NCI-H526 treated with DMSO at 0.1 percent for 48 hours (cell line): ENCODE results near the gene TTC21A.
A peak's percentile ranks its signal among the peaks of the same experiment; 100 is the strongest.
"Not testable (repeated sequence)": the region's sequence is repeated elsewhere in the genome, so short reads cannot be mapped to it uniquely, and the experiment has no call there.

Source experiments
- DNase-seq: peaks from one replicate; lab custom pipeline; 2025; lab: John Stamatoyannopoulos, UW

The TTC21A gene, protein sequence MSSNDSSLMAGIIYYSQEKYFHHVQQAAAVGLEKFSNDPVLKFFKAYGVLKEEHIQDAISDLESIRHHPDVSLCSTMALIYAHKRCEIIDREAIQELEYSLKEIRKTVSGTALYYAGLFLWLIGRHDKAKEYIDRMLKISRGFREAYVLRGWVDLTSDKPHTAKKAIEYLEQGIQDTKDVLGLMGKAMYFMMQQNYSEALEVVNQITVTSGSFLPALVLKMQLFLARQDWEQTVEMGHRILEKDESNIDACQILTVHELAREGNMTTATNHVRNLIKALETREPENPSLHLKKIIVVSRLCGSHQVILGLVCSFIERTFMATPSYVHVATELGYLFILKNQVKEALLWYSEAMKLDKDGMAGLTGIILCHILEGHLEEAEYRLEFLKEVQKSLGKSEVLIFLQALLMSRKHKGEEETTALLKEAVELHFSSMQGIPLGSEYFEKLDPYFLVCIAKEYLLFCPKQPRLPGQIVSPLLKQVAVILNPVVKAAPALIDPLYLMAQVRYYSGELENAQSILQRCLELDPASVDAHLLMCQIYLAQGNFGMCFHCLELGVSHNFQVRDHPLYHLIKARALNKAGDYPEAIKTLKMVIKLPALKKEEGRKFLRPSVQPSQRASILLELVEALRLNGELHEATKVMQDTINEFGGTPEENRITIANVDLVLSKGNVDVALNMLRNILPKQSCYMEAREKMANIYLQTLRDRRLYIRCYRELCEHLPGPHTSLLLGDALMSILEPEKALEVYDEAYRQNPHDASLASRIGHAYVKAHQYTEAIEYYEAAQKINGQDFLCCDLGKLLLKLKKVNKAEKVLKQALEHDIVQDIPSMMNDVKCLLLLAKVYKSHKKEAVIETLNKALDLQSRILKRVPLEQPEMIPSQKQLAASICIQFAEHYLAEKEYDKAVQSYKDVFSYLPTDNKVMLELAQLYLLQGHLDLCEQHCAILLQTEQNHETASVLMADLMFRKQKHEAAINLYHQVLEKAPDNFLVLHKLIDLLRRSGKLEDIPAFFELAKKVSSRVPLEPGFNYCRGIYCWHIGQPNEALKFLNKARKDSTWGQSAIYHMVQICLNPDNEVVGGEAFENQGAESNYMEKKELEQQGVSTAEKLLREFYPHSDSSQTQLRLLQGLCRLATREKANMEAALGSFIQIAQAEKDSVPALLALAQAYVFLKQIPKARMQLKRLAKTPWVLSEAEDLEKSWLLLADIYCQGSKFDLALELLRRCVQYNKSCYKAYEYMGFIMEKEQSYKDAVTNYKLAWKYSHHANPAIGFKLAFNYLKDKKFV (N-terminal part only)

GRCh38 chr3:39107388-39108199 lies at the start of gene TTC21A, which contains the start of gene GORASP1:
TSS of gene TTC21A (plus strand) at chr3:39107680. CDS start at chr3:39107838, 158 bp downstream.
TSS of gene GORASP1 (minus strand) at chr3:39107627. CDS start at chr3:39107541, 86 bp downstream.
- peak; percentile 66 for DNase-seq

- not testable (repeated sequence) for DNase-seq
These were observed 46.3 kb upstream of the TTC21A start for GRCh38 chr3:39061228-39061627.

GRCh38 chr3:39062180-39062579 lies 45.3 kb upstream of the TTC21A start:
- no peak for DNase-seq

DNA sequence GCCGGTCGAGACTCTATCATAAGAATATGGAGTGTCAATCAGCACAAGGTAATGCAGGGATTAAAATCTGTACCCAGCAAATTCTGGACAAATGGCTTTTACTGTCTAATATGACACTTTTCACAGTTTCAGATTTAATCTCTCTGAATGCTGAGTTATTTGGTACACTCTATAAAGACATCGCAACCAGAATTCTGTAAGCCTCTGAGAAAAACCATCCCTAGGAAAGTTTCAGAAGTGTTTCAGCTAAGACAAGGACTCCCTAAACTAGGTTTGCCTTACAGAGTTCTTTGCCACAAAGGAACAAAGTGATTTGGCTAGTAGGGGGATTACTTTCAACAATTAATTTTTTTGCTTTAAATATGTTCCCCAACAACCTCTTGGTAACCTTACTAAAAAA lies 44.3 kb upstream of the TTC21A start:
- DNase-seq = no peak

DNA sequence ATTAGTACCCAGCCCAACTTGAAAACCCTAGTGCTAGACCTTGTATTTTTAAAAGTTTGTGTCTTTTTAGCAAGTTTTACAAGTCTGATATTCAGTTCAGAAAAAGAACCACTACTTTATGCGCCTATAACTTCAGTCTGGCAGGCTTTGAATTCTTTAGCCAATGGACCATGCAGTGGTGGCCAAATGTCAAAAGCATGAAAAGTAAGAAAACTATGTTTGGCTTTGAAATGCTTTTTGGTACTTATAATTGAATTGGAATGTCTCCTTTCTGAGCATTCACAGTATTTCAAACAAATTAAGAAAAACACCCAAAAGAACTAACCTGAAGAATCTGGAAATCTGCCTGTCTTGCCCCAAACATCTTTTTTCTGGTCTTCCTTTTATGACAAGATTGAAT lies 42.8 kb upstream of the TTC21A start:
- no peak for DNase-seq

GRCh38 chr3:39065197-39065596 lies 42.3 kb upstream of the TTC21A start:
- peak; percentile 35 for DNase-seq

DNA sequence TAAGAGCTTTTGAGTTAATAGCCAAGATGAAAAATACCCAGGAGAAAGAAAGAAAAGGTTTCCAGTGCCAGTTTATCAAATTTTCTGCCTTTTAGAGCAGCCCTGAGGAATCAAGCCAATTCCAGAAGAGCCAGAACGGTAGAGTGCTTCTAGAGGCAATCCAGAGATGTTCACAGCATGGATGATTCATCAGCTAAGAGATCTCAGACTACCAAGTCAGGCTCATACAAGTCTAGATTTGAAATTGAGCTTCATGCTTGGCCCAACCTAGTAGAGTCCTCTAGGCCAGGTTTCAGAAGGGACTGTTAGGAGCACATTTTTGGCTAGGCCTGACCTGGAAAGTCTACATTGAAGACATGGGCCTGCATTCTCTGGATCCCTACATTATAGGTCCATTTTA lies 40.2 kb upstream of the TTC21A start:
- DNase-seq = no peak

GRCh38 chr3:39068556-39068955 lies 38.9 kb upstream of the TTC21A start:
- peak; percentile 1 for DNase-seq

GRCh38 chr3:39075910-39076309 lies 31.6 kb upstream of the TTC21A start:
- no peak for DNase-seq

DNA sequence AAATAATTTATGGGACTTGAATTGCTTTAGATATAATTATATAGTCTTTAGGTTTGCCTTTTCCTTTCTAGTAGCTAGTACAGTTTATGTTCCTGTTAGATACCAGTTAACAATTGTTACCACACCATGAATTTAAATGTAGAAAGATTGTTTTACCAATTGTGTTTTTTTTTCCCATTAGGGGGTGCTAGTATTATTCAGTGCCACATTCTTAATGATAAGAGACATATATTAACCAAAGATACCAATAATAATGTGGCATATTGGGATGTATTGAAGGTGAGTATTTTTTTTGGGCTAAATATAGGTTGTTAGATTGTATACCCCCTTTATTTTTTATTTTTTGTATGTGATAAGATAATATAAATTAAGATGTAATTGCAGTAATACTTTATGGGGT lies 27.9 kb upstream of the TTC21A start:
- no peak for DNase-seq

DNA sequence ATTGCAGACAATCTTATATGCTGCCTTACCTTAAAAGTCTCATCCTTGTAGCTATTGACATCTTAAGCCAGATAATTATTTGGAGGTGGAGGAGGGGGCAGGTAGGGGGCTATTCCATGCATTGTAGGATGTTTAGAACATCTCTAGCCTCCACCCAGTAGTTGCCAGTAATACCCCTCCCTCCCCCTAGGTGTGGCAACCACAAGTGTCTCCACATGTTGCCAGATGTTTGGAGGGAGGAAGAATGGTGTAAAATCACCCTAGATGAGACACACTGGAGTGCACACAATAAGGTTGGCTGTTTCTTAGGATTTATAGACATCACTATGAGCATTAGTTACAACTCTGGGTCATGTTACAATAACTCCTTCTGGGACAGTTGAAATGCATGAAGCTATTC lies 27.5 kb upstream of the TTC21A start:
- DNase-seq = no peak

- no peak for DNase-seq
These were observed 24.7 kb upstream of the TTC21A start for GRCh38 chr3:39082666-39083313.

DNA sequence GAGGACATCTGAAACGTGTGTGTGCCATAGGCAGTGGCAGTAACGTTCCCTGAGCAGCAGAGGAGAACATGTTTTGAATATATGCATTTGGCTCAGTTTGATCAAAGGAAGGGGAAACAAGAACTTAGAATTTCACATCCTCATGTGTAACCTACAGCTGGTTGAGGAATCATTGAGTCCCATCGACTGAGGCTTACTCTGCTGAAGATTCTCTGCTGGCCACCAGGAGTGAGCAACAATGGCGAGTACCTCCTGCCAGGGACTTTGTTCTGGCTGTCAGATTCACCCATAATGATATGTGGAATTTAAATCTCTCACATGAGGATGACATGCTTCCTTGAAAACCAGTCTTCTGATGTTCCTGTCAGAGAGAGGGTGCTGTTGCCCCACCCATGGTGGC lies 21.3 kb upstream of the TTC21A start:
- DNase-seq = no peak

GRCh38 chr3:39088456-39088855 lies 19.0 kb upstream of the TTC21A start:
- DNase-seq = no peak

GRCh38 chr3:39088889-39089288 lies 18.6 kb upstream of the TTC21A start:
- DNase-seq = no peak

DNA sequence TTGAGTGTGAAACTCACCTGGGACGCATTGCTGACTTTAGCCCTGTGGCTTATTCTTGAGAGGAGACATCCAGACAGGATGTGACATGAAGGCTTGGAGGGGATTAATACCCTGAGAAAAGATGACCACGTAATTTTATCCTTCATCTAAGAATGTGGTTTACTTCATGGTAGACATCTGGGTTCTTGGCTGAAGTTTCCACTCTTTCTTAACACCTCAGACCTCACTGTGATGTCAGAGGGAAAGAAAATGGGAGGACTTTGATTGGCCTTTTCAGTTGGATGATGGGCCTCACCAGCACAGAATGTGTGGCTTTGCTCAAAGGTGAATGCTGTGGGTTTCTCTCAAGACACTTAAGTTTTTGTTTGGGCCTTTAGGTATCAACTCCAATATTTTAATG lies 16.6 kb upstream of the TTC21A start:
- DNase-seq = no peak

DNA sequence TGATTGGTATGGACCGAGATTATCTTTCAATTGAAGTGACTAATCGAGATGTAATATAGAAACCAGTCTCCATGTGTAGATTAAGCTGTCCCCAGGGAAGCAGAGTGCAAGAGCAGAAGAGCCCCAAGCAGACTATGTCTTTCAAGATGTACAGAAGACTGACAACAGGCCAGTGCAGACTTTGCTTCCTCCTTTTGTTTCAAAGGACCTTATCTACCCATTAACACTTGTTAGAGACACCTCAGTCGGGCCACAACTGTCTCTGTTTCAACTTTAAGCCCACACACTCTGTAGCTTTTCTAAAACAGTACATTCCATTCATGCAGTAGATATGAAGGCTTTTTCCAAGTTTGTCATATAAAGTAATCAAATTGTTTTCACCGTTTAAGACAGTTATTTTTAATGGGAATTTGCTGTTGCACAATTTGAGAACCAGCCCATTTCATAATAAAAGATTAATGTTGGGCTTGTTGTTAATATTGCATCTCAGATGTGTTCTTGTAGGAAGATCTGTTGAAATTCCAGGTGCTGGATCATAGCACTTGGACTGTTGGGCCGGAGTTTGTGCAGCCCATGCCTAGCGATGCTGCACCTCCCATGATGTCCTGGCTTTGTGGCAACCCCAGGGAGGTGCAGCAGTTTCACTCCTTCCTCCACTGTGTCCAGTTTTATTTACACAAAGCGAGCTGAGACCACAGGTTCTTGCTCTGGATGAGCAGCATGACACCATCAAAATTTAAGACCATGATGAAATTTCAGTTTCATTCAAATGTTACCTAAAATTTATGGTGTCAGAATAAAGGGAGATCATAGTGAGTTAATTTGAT lies 12.4 kb upstream of the TTC21A start:
- DNase-seq = no peak

DNA sequence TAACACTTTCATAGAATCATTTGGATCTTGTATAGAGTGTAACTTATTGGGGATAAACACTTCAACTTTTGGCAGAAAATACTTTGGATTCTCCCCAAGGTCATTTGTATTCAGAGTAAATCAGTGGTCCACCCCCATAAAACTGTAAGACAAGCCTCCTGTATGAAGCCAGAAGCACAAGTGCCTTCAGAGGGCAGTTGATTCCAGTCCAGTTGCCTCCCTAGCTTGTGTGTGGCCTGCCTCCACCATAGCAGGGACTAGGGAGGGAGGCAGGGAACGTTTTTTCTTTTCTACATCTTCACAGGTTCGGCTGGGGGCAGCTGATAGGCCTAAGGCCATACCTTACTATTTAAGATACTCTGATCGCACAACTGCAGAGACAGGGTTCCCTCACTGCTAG lies 11.7 kb upstream of the TTC21A start:
- DNase-seq = no peak

DNA sequence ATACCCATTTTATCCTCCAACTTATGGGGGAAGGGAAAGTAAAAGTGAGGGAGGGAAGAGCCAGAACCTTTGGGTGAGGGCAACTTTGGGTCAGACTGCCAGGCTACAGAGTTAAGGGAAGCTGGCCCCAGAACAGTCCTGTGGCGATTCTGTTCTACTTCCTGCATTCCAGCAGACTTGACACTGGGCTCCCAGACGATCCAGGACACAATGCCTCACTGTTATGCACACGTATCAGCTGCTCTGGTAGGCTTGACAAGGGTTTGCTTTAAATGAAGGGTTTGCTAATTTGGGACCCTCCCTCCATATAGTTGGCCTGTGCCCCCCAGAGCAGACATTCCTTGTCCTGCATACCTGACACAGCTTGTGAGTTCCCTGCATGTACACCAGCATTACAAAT lies 10.7 kb upstream of the TTC21A start:
- no peak for DNase-seq
